ENCODE results near the gene BST2.

Gene BST2, protein sequence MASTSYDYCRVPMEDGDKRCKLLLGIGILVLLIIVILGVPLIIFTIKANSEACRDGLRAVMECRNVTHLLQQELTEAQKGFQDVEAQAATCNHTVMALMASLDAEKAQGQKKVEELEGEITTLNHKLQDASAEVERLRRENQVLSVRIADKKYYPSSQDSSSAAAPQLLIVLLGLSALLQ

DNA sequence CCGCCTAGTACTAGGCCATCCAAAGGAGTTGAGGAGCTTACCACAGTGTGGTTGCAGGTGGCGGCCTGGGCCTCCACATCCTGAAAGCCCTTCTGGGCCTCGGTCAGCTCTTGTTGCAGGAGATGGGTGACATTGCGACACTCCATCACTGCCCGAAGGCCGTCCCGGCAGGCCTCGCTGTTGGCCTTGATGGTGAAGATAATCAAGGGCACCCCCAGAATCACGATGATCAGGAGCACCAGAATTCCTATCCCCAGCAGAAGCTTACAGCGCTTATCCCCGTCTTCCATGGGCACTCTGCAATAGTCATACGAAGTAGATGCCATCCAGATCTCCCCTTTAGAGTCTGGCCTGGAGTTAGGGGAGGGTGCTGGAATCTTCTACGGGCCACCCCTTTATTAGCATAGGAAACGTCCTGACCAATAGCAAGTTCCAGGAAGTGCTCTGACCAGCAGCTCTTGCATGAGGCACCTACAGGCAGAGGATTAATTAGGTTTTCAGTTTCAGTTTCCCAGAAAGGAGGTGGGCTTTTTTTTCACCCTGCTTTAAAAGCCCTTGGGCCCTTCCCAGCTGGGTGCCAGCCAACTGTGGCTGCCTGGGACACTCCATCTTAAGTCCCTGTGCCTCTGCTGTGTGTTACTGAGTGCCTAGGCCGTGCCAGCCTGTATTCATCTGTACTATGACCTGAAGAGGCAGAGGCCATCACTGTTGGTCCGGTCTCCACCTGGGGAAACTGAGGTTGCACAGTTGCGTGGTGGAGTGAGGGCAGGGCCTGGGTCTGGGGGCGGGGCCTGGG, at the start of gene BST2:
Gene BST2 (minus strand): TSS at position 381 of the 796 bp plus-strand sequence. CDS start 55 bp downstream, at position 326.
- DNase-seq (ENCODE audit: low read depth in 2 of 2), result peak in 1 of 2 donors; percentile 36

DNA sequence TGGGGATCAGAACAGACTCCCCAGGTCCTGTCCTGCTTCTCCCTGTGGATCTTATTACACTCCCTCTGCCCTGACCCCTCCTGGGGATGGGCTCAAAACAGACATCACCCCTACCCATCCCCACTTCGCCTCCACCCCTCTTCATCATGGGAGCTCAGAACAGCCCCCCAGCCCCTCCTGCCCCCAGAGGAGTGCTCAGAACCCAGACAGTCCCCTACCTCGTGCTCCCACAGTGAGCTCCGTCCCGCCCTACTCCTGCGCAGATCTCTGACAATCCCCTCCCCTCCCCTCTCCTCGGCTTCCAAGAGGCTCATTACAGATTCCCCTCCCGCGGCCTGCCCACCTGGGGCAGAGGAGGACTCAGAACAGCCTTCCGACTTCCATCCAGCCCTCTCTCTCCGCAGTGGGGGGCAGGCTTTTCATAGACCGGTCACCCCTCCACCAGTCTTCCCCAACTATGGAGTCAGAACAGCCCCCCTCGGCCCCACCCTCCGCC, 49.2 kb upstream of the BST2 start:
- DNase-seq (ENCODE audit: low read depth in 2 of 2), result no peak

DNA sequence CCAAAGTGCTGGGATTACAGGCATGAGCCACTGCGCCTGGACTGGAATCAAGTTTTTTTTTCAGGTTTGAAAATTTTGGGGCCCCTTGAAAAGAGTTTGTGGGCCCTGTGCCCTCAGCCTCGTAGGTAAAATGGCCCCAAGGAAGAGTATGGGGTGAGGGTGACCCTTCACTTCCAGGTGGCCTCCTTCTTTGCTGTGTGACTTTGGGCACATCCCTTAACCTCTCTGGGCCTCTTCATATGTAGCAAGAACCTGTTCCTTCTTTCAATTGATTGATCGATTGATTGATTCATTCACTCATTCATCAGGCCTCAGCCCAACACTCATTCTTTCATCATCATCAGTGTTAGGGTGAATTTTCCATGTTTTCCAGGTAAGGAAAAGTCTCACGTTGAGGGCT, 46.4 kb upstream of the BST2 start:
- DNase-seq (ENCODE audit: low read depth in 2 of 2), result no peak

DNA sequence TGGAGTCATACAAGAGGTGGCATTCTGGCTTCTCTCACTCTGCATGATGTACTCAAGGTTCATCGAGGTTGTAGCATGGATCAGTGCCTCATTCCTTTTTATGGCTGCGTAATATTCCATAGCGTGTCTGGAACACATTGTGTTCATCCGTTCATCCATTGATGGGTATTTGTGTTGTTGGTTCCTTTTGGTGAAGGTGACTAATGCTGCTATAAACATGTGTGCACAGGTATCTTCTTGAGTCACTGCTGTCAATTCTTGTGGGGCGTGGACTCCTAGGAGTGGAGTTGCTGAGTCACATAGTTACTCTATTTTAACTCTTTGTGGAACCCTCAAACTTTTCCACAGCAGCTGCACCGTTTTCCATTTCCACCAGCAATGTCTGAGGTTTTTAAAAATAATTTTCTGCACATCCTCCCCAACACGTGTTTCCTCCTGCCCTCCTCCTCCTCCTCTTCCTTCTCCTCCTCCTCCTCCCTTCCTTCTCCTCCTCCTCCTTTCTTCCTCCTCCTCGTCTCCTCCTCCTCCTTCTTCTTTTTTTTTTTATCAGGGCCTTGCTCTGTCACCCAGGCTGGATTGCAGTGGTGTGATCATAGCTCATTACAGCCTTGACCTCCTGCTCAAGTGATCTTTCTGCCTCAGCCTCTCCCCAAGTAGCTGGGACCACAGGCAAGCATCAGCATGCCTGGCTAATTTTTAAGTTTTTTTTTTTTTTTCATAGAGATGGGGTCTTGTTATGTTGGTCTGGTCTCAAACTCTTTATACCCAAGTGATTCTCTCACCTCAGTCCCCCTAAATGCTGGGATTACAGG, 45.0 kb upstream of the BST2 start:
- peak; percentile 25 to 39 for DNase-seq (ENCODE audit: low read depth in 2 of 2)

DNA sequence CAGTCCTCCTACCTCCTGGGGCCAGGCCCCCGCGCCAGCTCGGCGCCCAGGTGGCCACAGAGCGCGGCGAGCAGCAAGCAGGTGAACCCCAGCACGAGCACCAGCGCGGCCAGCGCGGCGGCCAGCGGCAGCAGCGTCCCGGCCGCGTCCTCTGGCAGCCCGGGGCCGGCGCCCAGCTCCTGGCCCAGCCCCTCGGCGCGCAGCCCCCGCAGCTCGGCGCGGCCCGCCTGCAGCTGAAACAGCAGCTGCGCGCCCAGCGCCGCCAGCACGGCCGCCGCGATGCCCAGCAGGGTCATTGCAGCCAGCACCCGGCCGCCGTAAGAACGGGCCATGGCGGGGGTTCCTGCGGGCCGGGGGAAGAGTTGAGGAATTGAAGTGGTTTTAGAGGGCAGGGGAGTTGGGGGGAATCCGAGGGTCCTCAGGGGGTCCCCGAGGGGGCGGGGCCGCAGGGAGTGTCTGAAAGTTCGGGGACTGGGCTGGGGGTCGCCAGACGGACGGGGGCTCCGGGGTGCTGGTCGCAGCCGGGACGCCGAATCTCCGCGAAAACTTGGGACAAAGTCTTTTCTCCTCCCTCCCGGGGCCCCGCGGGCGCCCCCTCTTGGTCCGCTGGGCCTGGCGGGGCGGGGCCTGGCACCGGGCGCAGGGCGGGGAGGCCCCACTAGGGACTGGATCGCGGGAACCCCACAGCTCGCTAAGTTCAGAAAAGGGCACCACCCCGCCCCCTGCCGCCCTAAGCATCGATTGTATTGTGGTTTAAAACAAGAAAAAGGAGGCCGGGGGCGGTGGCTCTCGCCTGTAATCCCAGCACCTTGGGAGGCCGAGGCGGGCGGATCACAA, 42.9 kb upstream of the BST2 start, which contains the start of gene TMEM221:
Gene TMEM221 (minus strand): TSS at position 538 of the 837 bp plus-strand sequence. CDS start 206 bp downstream, at position 332.
- peak in 1 of 2 donors; percentile 32 for DNase-seq (ENCODE audit: low read depth in 2 of 2)

DNA sequence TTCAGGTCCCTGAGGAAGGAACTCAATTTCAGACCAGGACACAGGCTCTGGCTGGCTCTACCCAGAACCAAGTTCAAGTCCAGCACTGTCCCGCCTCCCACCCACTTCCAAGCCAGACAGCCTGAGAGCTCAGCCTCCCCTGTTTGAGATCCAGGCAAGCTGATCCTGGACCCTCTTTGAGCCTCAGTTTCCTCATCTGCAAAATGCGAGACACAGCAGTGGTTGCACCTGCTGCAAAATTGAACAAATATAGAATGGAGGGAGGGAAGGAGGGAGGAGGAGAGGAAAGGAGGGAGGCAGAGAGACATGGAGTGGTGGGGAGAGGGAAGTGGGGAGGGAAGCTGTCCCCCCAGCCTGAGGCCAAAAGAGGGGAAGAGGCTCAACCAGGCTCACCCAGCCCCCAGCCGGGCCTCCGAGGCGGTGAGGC, 42.3 kb upstream of the BST2 start:
- no peak for DNase-seq (ENCODE audit: low read depth in 2 of 2)

DNA sequence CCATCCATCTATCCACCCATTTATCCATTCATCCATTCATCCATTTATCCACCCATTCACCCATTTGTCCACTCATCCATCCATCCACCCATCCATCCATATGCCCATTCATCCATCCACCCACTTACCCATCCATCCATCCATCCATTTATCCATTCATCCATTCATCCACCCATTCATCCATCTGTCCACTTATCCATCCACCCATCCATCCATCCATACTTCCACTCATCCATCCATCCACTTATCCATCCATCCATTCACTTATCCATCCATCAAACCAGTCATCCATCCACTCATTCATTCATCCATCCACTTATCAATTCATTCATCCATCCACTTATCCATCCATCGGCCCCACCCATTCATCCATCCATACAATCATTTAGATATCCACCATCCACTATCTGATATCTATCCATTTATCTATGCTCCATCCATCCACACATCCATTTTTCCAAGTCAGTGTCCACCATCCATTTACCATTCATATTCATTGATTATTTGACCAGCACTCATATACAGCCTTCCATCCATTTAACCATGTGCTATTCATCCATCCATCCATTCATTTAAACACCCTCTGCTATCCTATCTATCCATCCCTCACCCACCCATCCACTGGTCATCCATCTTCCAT, 40.2 kb upstream of the BST2 start:
- no peak for DNase-seq (ENCODE audit: low read depth in 2 of 2)

DNA sequence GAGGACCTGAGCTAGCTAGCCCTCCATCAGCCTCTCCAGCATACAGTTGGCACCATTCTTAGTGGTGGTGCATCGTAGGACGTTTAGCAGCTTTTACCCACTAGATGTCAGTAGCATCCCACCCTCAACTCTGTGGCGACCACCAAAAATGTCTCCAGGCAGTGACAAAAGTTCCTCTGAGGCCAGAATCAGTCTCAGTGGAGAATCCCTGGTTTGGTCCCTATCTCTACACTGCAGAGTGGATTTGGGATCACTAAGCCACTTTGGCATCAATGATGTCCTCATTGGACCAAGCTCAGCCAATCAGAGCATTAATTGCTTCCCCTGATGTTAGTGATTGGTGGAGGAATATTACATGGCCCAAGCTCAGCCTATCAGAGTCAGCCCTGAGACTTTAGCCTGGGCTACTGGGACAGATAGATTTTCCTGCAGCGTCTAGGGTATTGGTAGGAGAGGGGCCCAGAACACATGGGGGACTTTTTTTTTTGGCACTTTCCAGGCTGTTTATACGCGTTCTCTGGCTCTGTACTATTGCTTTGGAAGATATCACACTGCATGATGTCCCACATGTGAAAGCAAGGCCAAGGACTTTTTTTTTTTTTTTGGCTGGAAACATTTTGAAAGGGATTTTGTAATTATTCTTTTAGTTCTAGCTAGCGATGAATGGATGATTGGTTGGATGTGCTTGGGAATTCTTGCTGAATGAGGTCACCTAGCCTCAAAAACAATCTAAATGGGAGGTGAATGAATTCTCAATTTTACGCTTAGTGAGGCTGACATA, 36.0 kb upstream of the BST2 start:
- no peak for DNase-seq (ENCODE audit: low read depth in 2 of 2)

DNA sequence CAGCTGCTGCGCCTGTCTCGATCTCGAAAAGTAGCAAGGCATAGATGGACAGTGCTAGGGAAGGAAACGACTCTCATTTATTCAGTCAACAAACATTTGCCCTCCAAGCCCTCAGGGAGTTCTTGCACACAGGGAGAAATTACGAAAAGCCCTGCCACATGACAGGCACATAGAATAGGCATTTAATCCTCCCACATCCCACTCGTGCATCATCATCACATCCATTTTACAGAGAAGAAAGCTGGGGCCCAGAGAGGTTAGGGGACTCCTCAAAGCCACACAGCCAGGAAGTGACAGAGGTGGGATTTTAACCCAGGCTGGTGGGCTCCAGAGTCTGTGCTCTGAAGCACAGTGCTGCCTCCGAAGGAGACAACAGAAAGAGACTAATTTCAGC, 31.4 kb upstream of the BST2 start:
- no peak for DNase-seq (ENCODE audit: low read depth in 2 of 2)

DNA sequence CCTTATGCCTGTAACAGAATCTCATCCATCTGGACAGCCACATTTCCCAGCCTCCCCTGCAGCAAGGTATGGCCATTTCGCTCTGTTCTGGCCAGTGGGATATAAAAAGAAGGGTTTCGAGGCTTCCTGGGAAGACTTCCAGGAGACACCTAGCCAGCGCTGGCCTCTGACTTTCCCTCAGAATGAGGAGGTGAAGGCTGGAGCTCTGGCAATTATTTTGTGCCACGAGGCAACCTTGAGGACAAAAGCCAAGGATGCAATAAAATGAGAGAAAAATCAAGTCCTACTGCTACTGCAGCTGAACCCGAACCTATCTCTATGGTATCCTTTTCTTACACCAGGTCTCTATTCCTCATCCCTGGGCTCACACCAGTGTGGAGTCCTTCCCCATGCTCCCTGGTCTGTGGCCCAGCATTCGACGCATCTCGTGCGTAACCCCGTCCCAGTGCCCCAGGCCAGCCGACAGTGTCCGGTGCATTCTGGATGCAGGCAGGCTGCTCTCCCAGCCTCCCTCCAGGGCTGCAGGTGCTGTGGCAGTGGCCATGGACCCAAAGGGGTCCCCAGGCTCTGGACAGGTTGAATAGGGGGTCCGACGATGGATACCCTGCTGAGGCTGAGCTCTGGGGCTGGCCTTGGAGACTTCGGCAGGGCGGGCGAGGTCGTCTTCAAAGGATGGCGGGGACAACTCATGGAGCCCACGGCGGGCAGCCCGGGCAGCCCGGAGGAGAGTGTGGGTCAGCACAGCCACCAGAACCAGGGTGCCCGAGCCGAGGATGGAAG, 30.9 kb upstream of the BST2 start:
- DNase-seq (ENCODE audit: low read depth in 2 of 2), result no peak

DNA sequence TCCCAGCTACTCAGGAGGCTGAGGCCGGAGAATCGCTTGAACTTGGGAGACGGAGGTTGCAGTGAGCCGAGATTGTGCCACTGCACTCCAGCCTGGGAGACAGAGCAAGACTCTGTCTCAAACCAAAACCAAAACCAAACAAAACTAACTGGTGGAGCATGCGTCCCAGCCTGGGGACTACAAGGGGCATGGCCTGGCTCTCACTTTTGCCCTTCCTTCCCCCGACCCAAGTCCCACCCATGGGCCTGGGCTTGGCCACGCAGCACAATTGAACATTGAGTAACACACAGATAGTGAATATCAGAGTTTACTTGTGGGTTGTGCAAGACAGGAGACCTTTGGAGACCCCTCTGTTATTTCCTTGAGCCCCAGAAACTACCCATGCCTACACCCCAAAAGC, 29.8 kb upstream of the BST2 start:
- no peak for DNase-seq (ENCODE audit: low read depth in 2 of 2)

DNA sequence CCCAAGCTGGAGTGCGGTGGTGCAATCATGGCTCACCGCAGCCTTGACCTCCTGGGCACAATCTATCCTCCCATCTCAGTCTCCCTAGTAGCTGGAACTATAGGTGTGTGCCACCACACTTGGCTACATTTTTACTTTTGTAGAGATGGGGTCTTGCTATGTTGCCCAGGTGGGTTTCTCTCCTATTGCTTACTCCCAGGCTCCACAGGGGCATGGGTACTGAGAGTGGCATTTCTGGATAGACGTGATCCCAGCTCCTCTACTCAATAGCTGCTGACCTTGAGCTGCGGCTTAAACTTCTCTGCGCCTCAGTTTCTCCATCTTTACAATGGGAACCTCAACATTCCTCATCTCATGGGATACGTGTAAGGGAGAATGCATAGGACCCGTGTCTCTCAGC, 26.0 kb upstream of the BST2 start:
- DNase-seq (ENCODE audit: low read depth in 2 of 2), result no peak

DNA sequence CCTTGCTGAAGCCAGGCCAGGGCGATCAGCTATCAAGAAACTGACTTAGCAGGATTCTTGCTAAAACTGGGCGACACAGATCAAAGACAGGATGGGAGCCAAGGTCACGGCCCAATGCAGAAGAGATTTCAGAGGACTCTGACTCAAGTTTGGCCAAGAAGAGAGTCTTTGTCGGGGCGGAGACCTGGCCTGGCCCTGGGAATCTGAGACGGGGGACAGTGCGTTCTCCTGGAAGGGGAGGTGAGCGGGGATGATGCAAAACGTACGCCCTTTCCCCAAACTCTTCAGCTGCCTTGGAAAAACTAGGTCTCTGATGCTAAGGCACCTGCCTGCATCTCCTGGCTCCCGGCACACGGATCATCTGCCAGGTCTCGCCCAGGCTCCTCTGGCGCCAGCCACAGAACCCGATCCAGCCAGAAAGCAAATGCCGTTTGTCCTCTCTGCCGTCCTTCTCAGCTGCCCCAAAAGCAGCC, 24.2 kb upstream of the BST2 start:
- DNase-seq (ENCODE audit: low read depth in 2 of 2), result no peak

DNA sequence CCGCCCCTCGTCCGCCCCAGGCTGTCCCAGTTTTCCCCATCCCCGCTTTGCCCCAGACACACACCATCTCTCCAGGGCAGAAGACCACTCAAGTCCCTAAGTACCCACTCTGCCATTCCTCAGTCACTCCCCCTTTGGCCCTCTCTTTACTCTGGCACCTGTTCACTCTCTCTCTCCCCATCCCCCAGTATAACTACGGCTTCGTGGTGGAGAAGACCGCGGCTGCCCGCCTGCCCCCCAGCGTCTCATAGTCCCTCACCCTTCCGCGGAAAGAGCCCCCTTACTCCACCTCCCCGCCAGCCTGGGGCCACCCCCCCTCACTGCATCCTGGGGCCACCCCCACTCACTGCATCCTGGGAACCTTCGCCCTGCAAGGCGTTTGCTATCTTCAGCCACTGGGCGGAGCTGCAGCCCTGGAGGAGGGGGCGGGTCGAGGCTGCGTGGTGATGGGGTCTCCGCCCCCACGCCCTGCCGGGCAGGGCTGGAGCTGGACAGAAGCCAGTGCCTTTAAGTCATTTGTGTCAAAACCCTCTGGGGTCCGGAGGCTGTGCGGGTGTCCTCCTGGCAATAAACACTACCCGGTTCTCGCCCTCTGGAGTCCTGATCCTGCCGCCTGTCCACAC, 19.4 kb upstream of the BST2 start:
- DNase-seq (ENCODE audit: low read depth in 2 of 2), result no peak

DNA sequence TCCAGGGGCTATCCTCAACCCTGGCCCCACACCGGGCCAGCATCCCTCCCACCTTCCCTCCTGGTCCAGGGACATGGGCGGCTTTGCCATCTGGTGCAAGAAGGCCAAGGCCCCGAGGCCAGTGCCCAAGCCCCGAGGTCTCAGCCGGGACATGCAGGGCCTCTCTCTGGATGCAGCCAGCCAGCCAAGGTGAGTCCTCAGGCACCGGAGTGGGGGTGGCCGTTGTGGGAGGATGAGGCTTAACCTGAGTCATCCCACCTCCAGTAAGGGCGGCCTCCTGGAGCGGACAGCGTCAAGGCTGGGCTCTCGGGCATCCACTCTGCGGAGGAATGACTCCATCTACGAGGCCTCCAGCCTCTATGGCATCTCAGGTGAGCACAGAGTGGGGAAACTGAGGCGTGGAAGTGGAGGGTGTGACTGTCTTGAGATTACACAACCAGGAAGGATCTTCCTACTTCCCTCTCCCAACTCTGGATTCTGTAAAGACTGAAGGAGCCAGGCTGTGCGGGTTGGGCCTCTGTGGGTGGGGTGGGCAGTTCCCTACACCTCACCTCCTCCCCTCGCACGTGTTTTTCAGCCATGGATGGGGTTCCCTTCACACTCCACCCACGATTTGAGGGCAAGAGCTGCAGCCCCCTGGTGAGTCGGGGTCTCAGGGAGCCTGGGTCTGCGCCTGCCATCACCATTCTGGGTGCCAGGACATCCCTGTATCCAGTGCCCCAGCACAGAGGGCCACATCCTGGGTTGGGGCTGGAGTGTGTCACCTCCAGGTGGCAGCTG, 18.2 kb upstream of the BST2 start:
- no peak for DNase-seq (ENCODE audit: low read depth in 2 of 2)

DNA sequence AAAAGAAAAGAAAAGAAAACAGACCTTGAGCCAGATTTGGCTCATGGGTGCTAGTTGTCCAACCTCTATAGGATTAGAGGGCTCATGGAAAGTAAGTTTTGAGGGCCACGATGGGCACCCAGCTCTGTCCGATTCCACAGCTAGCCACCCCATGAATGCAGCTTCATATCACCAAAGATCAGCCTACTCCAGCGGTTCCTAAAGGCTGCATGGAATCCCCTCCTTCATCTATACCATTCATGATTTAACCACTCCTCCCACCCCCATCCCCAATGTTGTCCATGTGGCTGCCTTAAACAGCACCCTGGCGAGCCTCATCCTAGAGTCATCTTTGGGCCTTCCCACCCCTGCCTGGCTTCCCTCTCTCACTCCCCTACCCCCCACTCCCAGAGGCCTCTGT, 16.5 kb upstream of the BST2 start:
- DNase-seq (ENCODE audit: low read depth in 2 of 2), result no peak

DNA sequence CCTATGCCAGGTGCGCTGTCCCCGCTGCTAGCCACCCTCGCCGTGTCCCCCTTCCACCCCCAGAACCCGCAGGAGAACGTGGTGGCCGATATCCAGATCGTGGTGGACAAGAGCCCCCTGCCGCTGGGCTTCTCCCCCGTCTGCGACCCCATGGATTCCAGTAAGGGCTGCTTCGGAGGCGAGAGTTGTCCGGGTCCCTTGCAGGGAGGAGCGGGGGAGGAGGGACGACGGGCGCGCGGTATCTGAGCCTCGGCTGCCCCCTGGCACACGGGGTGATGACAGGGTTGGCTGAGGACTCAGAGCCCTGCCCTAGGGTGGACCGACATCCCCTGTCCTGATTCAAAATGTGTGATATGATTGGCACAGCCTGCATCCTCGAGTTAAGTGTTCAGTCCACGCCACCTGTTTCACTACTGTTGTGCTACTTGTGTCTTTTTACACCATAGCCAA, 15.1 kb upstream of the BST2 start:
- DNase-seq (ENCODE audit: low read depth in 2 of 2), result no peak

Data from stimulated activated CD8-positive, alpha-beta memory T cell treated with anti-CD3 and anti-CD28 coated beads, Interleukin-7, amount 100 ng/mL, for 4 hours (primary cell).